ENCODE data around the gene STT3B. TPM values are rescaled to one million over a fixed set of nuclear protein-coding genes. Genes with fewer than 3 reads are reported as not detected.

The STT3B gene
- polyA plus RNA-seq, 1 donor (not counting 4 experiments of a cell fraction or from before 2014, with no cell fraction given): 129 TPM

DNA sequence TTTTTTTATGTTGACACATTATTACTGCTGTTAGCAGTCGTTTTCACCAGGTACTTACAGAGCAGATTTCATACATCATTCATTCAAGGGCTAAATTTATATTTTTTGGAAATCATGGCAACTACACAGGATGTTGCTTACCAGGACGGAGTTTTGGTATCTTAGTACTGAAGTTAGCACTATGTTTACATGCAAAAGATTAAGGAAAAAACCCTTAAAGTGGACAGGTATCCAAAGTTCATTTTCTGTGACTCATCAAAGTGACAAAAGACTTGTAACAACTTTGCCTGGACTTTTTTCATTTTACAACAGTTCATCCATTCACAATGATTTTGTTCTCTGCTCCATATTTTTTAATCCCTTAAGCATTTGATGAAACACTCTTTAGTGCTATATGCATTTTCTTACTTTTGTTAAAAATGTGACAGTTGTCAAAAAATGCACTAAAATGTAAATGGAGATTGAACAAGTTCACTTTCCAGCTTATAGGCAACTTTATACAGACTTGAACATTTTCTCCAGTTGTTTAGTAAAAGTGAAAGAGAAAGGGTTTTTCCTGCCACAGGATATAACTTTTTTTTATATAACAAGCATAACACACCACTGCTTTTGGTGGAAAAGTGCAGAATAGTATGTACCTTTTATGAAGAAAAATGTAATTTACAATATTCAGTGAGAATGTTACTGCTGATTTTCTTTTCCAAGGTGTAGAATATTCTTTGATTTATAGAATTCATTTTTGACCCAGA is 104.1 kb downstream of the STT3B start:
- no peaks in the 10 kb centered on the region for H3K27me3 ChIP-seq (ENCODE audit: control insufficient read depth, extremely low read depth, insufficient read depth, low read length)
- H4K20me1 ChIP-seq (ENCODE audit: control insufficient read depth, extremely low read depth, insufficient read depth, low read length): no peaks in the 10 kb centered on the region
- H3K27ac ChIP-seq (ENCODE audit: control insufficient read depth, insufficient read depth, low read length): no peak overlapping the region
- DNase-seq (ENCODE audit: low read depth, low spot score) (no peak), FAIRE-seq (no peak)
- no peak overlapping the region for H2AFZ ChIP-seq (ENCODE audit: control insufficient read depth, low read length)
- dilution Hi-C loops (cut with MboI; ENCODE audit: extremely low pct_ligation_motif_present, low sequenced_read_pairs): no loop called here
- no peaks in the 10 kb centered on the region for H3K9me1 ChIP-seq (ENCODE audit: control insufficient read depth, extremely low read depth, insufficient read depth, low read length)
- H3K4me2 ChIP-seq (ENCODE audit: control insufficient read depth, extremely low read depth, insufficient read depth, low read depth, low read length): no peak overlapping the region
- no peaks in the 10 kb centered on the region for H3K9me3 ChIP-seq (ENCODE audit: control insufficient read depth, low read depth, low read length)
- peaks cover 0 to 1% of the 10 kb centered on the region in 2 experiments for H3K36me3 ChIP-seq (ENCODE audit: control insufficient read depth in 2 of 2, extremely low read depth in 1 of 2, insufficient read depth in 2 of 2, low read length in 2 of 2)
- H3K4me3 ChIP-seq (ENCODE audit: control insufficient read depth in 2 of 3, extremely low read depth in 1 of 3, insufficient read depth in 2 of 3, low read depth in 1 of 3, low read length in 3 of 3): no peak overlapping the region
- peaks cover 16% of the 10 kb centered on the region for H3K4me1 ChIP-seq (ENCODE audit: control insufficient read depth, extremely low read depth, insufficient read depth, low read length)
- TF ChIP-seq, protein P1, sequence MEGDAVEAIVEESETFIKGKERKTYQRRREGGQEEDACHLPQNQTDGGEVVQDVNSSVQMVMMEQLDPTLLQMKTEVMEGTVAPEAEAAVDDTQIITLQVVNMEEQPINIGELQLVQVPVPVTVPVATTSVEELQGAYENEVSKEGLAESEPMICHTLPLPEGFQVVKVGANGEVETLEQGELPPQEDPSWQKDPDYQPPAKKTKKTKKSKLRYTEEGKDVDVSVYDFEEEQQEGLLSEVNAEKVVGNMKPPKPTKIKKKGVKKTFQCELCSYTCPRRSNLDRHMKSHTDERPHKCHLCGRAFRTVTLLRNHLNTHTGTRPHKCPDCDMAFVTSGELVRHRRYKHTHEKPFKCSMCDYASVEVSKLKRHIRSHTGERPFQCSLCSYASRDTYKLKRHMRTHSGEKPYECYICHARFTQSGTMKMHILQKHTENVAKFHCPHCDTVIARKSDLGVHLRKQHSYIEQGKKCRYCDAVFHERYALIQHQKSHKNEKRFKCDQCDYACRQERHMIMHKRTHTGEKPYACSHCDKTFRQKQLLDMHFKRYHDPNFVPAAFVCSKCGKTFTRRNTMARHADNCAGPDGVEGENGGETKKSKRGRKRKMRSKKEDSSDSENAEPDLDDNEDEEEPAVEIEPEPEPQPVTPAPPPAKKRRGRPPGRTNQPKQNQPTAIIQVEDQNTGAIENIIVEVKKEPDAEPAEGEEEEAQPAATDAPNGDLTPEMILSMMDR (optimal IDR thresholded peaks at IDR 0.05 in 1 of 3, IDR thresholded peaks at IDR 0.05 in 1 of 3, conservative IDR thresholded peaks at IDR 0.05 in 1 of 3; ENCODE audit: extremely low read depth in 1 of 3, insufficient read depth in 2 of 3, low read length in 3 of 3): no peak
- TF ChIP-seq EZH2 (IDR thresholded peaks at IDR 0.05; ENCODE audit: low read length): no peak
- H3K79me2 ChIP-seq (ENCODE audit: control insufficient read depth, insufficient read depth, low read length): no peaks in the 10 kb centered on the region
- H3K9ac ChIP-seq (ENCODE audit: control insufficient read depth, extremely low read depth, insufficient read depth, low read length): no peak overlapping the region

DNA sequence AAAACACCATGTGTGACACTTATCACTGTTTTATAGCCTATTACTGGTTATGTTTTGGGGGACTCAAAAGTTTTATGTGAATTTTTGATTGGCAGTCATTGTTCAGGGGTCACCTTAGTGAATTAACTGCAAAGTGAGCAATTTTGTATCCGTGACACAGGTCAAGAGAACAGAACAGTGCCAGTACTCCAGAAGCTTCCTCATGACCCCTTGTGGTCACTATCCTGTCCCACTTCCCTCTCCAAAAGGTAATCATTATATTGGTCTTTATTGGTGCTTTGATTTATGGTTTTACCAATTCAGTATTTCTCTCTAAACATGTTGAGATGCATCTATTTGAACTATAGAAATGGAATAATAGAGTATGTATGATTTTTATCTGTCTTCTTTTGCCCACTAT is 107.1 kb downstream of the STT3B start:
- Histone ChIP-seq H2AFZ (ENCODE audit: control insufficient read depth, low read length) (no peak overlapping the region), H3K27ac (ENCODE audit: control insufficient read depth, insufficient read depth, low read length) (no peak overlapping the region), H4K20me1 (ENCODE audit: control insufficient read depth, extremely low read depth, insufficient read depth, low read length) (no peaks in the 10 kb centered on the region), H3K36me3 (ENCODE audit: control insufficient read depth in 2 of 2, extremely low read depth in 1 of 2, insufficient read depth in 2 of 2, low read length in 2 of 2) (no peaks in the 10 kb centered on the region), H3K4me2 (ENCODE audit: control insufficient read depth, extremely low read depth, insufficient read depth, low read depth, low read length) (no peak overlapping the region), H3K79me2 (ENCODE audit: control insufficient read depth, insufficient read depth, low read length) (no peaks in the 10 kb centered on the region), H3K9me3 (ENCODE audit: control insufficient read depth, low read depth, low read length) (no peaks in the 10 kb centered on the region), H3K27me3 (ENCODE audit: control insufficient read depth, extremely low read depth, insufficient read depth, low read length) (no peaks in the 10 kb centered on the region), H3K4me1 (ENCODE audit: control insufficient read depth, extremely low read depth, insufficient read depth, low read length) (peaks cover 6% of the 10 kb centered on the region), H3K9ac (ENCODE audit: control insufficient read depth, extremely low read depth, insufficient read depth, low read length) (no peak overlapping the region), H3K4me3 (ENCODE audit: control insufficient read depth in 2 of 3, extremely low read depth in 1 of 3, insufficient read depth in 2 of 3, low read depth in 1 of 3, low read length in 3 of 3) (no peak overlapping the region), H3K9me1 (ENCODE audit: control insufficient read depth, extremely low read depth, insufficient read depth, low read length) (no peaks in the 10 kb centered on the region)
- FAIRE-seq (no peak), DNase-seq (ENCODE audit: low read depth, low spot score) (no peak)
- dilution Hi-C loops (cut with MboI; ENCODE audit: extremely low pct_ligation_motif_present, low sequenced_read_pairs): no loop called here
- TF ChIP-seq, protein P1 (optimal IDR thresholded peaks at IDR 0.05 in 1 of 3, IDR thresholded peaks at IDR 0.05 in 1 of 3, conservative IDR thresholded peaks at IDR 0.05 in 1 of 3; ENCODE audit: extremely low read depth in 1 of 3, insufficient read depth in 2 of 3, low read length in 3 of 3): no peak
- TF ChIP-seq EZH2 (IDR thresholded peaks at IDR 0.05; ENCODE audit: low read length): no peak

Measured in keratinocyte (primary cell).